H9 (cell line): Measurements from ENCODE around the gene IL12B. TPM values are rescaled to one million over a fixed set of nuclear protein-coding genes. Genes with fewer than 3 reads are reported as not detected.

Experiments
- DNase-seq: peaks from one replicate; pipeline ENCODE4 v3.0.0-alpha.2; 2017
- H2AFZ ChIP-seq: one replicate; pipeline ENCODE4 v1.6.1; 2013; ENCODE audit warnings: mild to moderate bottlenecking, low read length, control low read depth, moderate library complexity
- H2AK5ac ChIP-seq: 2 replicates; pipeline ENCODE4 v1.6.1; 2013; ENCODE audit warnings: low read length, control low read depth, mixed read lengths; ENCODE audit not compliant: insufficient read length
- H2BK120ac ChIP-seq: one replicate; pipeline ENCODE4 v1.6.1; 2013; ENCODE audit warnings: low read depth, mild to moderate bottlenecking, low read length, control low read depth, inconsistent platforms; ENCODE audit not compliant: poor library complexity, severe bottlenecking
- H2BK12ac ChIP-seq: 2 replicates; pipeline ENCODE4 v1.6.1; 2013; ENCODE audit warnings: low read length, control low read depth, mixed read lengths, low read depth; ENCODE audit not compliant: insufficient read length
- H2BK15ac ChIP-seq: 2 replicates; pipeline ENCODE4 v1.6.1; 2013; ENCODE audit warnings: low read depth, low read length, control low read depth
- H2BK20ac ChIP-seq: one replicate; pipeline ENCODE4 v1.6.1; 2013; ENCODE audit warnings: low read depth, mild to moderate bottlenecking, low read length, control low read depth, inconsistent platforms; ENCODE audit not compliant: poor library complexity, severe bottlenecking
- H2BK5ac ChIP-seq: 2 replicates; pipeline ENCODE4 v1.6.1; 2013; ENCODE audit warnings: low read length, control low read depth, mixed read lengths; ENCODE audit not compliant: insufficient read length
- H3K14ac ChIP-seq: 2 replicates; pipeline ENCODE4 v1.6.1; 2013; ENCODE audit warnings: low read length, control low read depth; ENCODE audit not compliant: insufficient read depth
- H3K18ac ChIP-seq: 2 replicates; pipeline ENCODE4 v1.6.1; 2013; ENCODE audit warnings: low read depth, mild to moderate bottlenecking, mixed read lengths, low read length, control low read depth; ENCODE audit not compliant: insufficient read length
- H3K23ac ChIP-seq: 2 replicates; pipeline ENCODE4 v1.6.1; 2013; ENCODE audit warnings: low read length, control low read depth, mixed read lengths, low read depth; ENCODE audit not compliant: insufficient read length
- H3K23me2 ChIP-seq: 2 replicates; pipeline ENCODE4 v1.6.1; 2013; ENCODE audit warnings: low read depth, mild to moderate bottlenecking, mixed read lengths, low read length, control low read depth; ENCODE audit not compliant: insufficient read length, poor library complexity, severe bottlenecking
- H3K27ac ChIP-seq: 2 replicates; pipeline ENCODE4 v1.5.1; 2013; ENCODE audit warnings: low read length, control low read depth, mixed read lengths, low read depth; ENCODE audit not compliant: insufficient read length
- H3K27me3 ChIP-seq: 2 replicates; pipeline ENCODE4 v1.6.1; 2013; ENCODE audit warnings: low read length, control low read depth, inconsistent platforms; ENCODE audit not compliant: insufficient read depth
- H3K4ac ChIP-seq: 2 replicates; pipeline ENCODE4 v1.6.1; 2013; ENCODE audit warnings: low read depth, mild to moderate bottlenecking, control low read depth, inconsistent platforms, low read length, moderate library complexity
- H3K4me1 ChIP-seq: 2 replicates; pipeline ENCODE4 v1.6.1; 2013; ENCODE audit warnings: low read length, control low read depth, inconsistent platforms; ENCODE audit not compliant: insufficient read depth
- H3K4me2 ChIP-seq: 2 replicates; pipeline ENCODE4 v1.6.1; 2013; ENCODE audit warnings: low read length, control low read depth, mixed read lengths; ENCODE audit not compliant: insufficient read length, insufficient read depth
- H3K56ac ChIP-seq: 2 replicates; pipeline ENCODE4 v1.6.1; 2013; ENCODE audit warnings: low read depth, mild to moderate bottlenecking, mixed read lengths, low read length, control low read depth; ENCODE audit not compliant: insufficient read length
- H3K79me1 ChIP-seq: 2 replicates; pipeline ENCODE4 v1.6.1; 2013; ENCODE audit warnings: low read depth, mild to moderate bottlenecking, moderate library complexity, low read length, control low read depth, inconsistent platforms; ENCODE audit not compliant: insufficient read depth, poor library complexity, severe bottlenecking
- H3K79me2 ChIP-seq: 2 replicates; pipeline ENCODE4 v1.6.1; 2013; ENCODE audit warnings: low read length, control low read depth, inconsistent platforms; ENCODE audit not compliant: insufficient read depth
- H3K9ac ChIP-seq: 2 replicates; pipeline ENCODE4 v1.6.1; 2013; ENCODE audit warnings: low read length, control low read depth, mixed read lengths; ENCODE audit not compliant: insufficient read length; ENCODE audit errors: extremely low read depth
- H3K9me3 ChIP-seq: one replicate; pipeline ENCODE4 v1.6.1; 2013; ENCODE audit warnings: low read depth, low read length, inconsistent platforms; ENCODE audit not compliant: control insufficient read depth
- H3T11ph ChIP-seq: one replicate; pipeline ENCODE4 v1.6.1; 2013; ENCODE audit warnings: mild to moderate bottlenecking, low read length, control low read depth, inconsistent platforms
- H4K20me1 ChIP-seq: one replicate; pipeline ENCODE4 v1.6.1; 2013; ENCODE audit not compliant: control insufficient read depth, insufficient read length, insufficient read depth
- H4K5ac ChIP-seq: 2 replicates; pipeline ENCODE4 v1.6.1; 2013; ENCODE audit warnings: low read depth, mild to moderate bottlenecking, mixed read lengths, low read length, control low read depth; ENCODE audit not compliant: insufficient read length
- H4K8ac ChIP-seq: replicated peaks from 2 replicates; pipeline ENCODE4 v1.6.1; 2013; ENCODE audit warnings: low read length, control low read depth, mixed read lengths, low read depth; ENCODE audit not compliant: insufficient read length
- H4K91ac ChIP-seq: 2 replicates; pipeline ENCODE4 v1.6.1; 2013; ENCODE audit warnings: low read depth, mild to moderate bottlenecking, moderate library complexity, mixed read lengths, low read length, control low read depth; ENCODE audit not compliant: insufficient read length
- H3K27ac Mint-ChIP-seq, 3 experiments: 2 replicates in 2 of 3; 3 replicates in 1 of 3; pipeline ENCODE4 v1.8.0; 2020 to 2021; ENCODE audit warnings: mixed read lengths in 3 of 3, mild to moderate bottlenecking in 1 of 3, moderate library complexity in 1 of 3
- H3K27me3 Mint-ChIP-seq: 2 replicates; pipeline ENCODE4 v1.8.0; 2021; ENCODE audit warnings: low read depth, mild to moderate bottlenecking, moderate library complexity, mixed read lengths
- H3K36me3 Mint-ChIP-seq, 3 experiments: 2 replicates in 2 of 3; 3 replicates in 1 of 3; pipeline ENCODE4 v1.8.0; 2020 to 2021; ENCODE audit warnings: low read depth in 3 of 3, mixed read lengths in 3 of 3; ENCODE audit not compliant: insufficient read depth in 1 of 3
- H3K4me1 Mint-ChIP-seq, 2 experiments: 2 replicates each; pipeline ENCODE4 v1.8.0; 2020; ENCODE audit warnings: mixed read lengths in 2 of 2
- H3K4me3 Mint-ChIP-seq, 2 experiments: 2 replicates in 1 of 2; 3 replicates in 1 of 2; pipeline ENCODE4 v1.8.0; 2020 to 2021; ENCODE audit warnings: mild to moderate bottlenecking in 2 of 2, mixed read lengths in 2 of 2, moderate library complexity in 1 of 2
- H3K9me3 Mint-ChIP-seq, 2 experiments: 2 replicates in 1 of 2; 3 replicates in 1 of 2; pipeline ENCODE4 v1.8.0; 2020; ENCODE audit warnings: mild to moderate bottlenecking in 2 of 2, mixed read lengths in 2 of 2, moderate library complexity in 1 of 2
- CTCF ChIP-seq: fragments of 200-600 bp; sonication (generic); conservative IDR thresholded peaks from 3 replicates; pipeline ENCODE4 v1.8.0; 2021; ENCODE audit warnings: antibody characterized with exemption, mild to moderate bottlenecking
- WGBS: extraction: QIAGEN DNeasy Blood & Tissue Kit; methylation state at CpG from one replicate; pipeline ENCODE4 v1.1.7; 2013; ENCODE audit warnings: missing lambda C conversion rate, low lambda C conversion rate, mixed read lengths; ENCODE audit not compliant: insufficient read length; ENCODE audit errors: extremely low coverage; 5-methylcytosine and 5-hydroxymethylcytosine counted together
- total RNA-seq: library from RNA; stranded (reverse); gene quantifications from 2 replicates; pipeline ENCODE4 v1.2.1, GENCODE V29; 2021

IL12B gene
- total RNA-seq, 1 experiment from 2014 or later, result not detected

GRCh38 chr5:159345861-159346260, 15.6 kb upstream of the IL12B start:
- Mint-ChIP-seq H3K9me3 (peaks cover 3 to 16% of the 10 kb centered on the region in 2 experiments; a peak in 4 of 5 replicates), H3K36me3 (peaks cover 0 to 13% (median 4%) of the 10 kb centered on the region in 3 experiments; a peak in 1 of 7 replicates), H3K4me3 (no peak overlapping the region), H3K27ac (peak overlapping the region in 1 of 3 experiments; percentile 32; a peak in 1 of 7 replicates), H3K4me1 (peaks cover 4% of the 10 kb centered on the region in 2 experiments; a peak in 3 of 4 replicates), H3K27me3 (peaks cover 14% of the 10 kb centered on the region)
- Histone ChIP-seq H4K8ac (no peak overlapping the region), H2BK5ac (no peak overlapping the region), H3K56ac (no peak overlapping the region), H4K5ac (no peak overlapping the region), H2BK15ac (no peak overlapping the region), H3K4ac (no peak overlapping the region), H3K9me3 (no peaks in the 10 kb centered on the region), H3K18ac (no peak overlapping the region), H3K79me1 (no peaks in the 10 kb centered on the region), H3T11ph (no peak overlapping the region), H2AK5ac (no peak overlapping the region), H3K27me3 (no peaks in the 10 kb centered on the region), H3K4me1 (peaks cover 3% of the 10 kb centered on the region; the same call in 1 of the 2 replicates), H3K14ac (no peak overlapping the region), H2BK120ac (no peak overlapping the region), H2BK20ac (no peak overlapping the region), H3K9ac (no peak overlapping the region), H3K23me2 (no peaks in the 10 kb centered on the region), H4K20me1 (no peaks in the 10 kb centered on the region), H3K23ac (no peak overlapping the region), H3K79me2 (no peaks in the 10 kb centered on the region), H3K27ac (no peak overlapping the region), H3K4me2 (no peak overlapping the region), H2AFZ (no peak overlapping the region), H2BK12ac (no peak overlapping the region), H4K91ac (no peak overlapping the region)
- no CpG with 5 or more reads among the region's 4 CpGs for WGBS
- TF ChIP-seq CTCF, result no peak
- DNase-seq, result no peak
